B cell (primary cell): Measurements from ENCODE around the gene IL36RN. TPM values are rescaled to one million over a fixed set of nuclear protein-coding genes. Genes with fewer than 3 reads are reported as not detected.

Source experiments
- ATAC-seq: fragments of 200-7000 bp; cut with Tn5 transposase; one replicate; pipeline ENCODE4 v1.10.0; 2021; ENCODE audit warnings: low read depth, mild to moderate bottlenecking, moderate number of reproducible peaks, moderate library complexity
- CTCF ChIA-PET: fragments of 350-600 bp; sonication (Branson Sonifier 250); formaldehyde crosslinking; loops from one replicate; lab custom pipeline; 2021; ENCODE audit warnings: antibody characterized with exemption, inconsistent platforms; lab: Charles Lee
- POLR2A ChIA-PET: fragments of 350-600 bp; sonication (Branson Sonifier 250); formaldehyde crosslinking; loops from one replicate; lab custom pipeline; 2021; ENCODE audit warnings: antibody characterized with exemption; lab: Charles Lee
- DNase-seq: peaks from one replicate; pipeline ENCODE4 v3.0.0; 2013
- H2AFZ ChIP-seq: 2 replicates; pipeline ENCODE4 v1.6.1; 2012; ENCODE audit warnings: mild to moderate bottlenecking, low read depth, low read length; ENCODE audit not compliant: insufficient read depth, poor library complexity, severe bottlenecking
- H3K27ac ChIP-seq, 2 donors: 1 replicate in 1 of 2; 2 replicates in 1 of 2; pipeline ENCODE4 v1.5.1; 2012 to 2013; ENCODE audit warnings: low read length in 2 of 2, mild to moderate bottlenecking in 2 of 2, moderate library complexity in 1 of 2
- H3K27me3 ChIP-seq, 4 experiments: fragments of 200-600 bp in 1 of 4; sonication (generic) in 1 of 4; replicated peaks in 1 of 4; 1 replicate in 2 of 4; 2 replicates in 2 of 4; pipeline versions ENCODE4 v1.6.1 to v1.7.0; 2013 to 2016; ENCODE audit warnings: low read length in 3 of 4, mild to moderate bottlenecking in 2 of 4, mixed read lengths in 1 of 4, moderate library complexity in 1 of 4; ENCODE audit not compliant: insufficient read depth in 4 of 4, control insufficient read depth in 3 of 4; ENCODE audit errors: control extremely low read depth in 1 of 4
- H3K36me3 ChIP-seq, 2 experiments: replicated peaks in 1 of 2; 1 replicate in 1 of 2; 2 replicates in 1 of 2; pipeline versions ENCODE4 v1.6.1 to v1.7.1; 2013; ENCODE audit warnings: low read length in 1 of 2; ENCODE audit not compliant: insufficient read depth in 2 of 2, control insufficient read depth in 1 of 2; ENCODE audit errors: control extremely low read depth in 1 of 2, extremely low read depth in 1 of 2
- H3K4me1 ChIP-seq, 2 donors: fragments of 200-600 bp in 1 of 2; sonication (generic) in 1 of 2; 1 replicate in 1 of 2; 2 replicates in 1 of 2; pipeline versions ENCODE4 v1.5.1 to v1.6.1; 2013 to 2017; ENCODE audit warnings: low read length in 2 of 2; ENCODE audit not compliant: control insufficient read depth in 2 of 2, insufficient read depth in 2 of 2
- H3K4me2 ChIP-seq: replicated peaks from 2 replicates; pipeline ENCODE3; 2012; ENCODE audit warnings: mild to moderate bottlenecking, low read depth, low read length; ENCODE audit not compliant: poor library complexity, severe bottlenecking
- H3K4me3 ChIP-seq, 5 experiments: fragments of 200-600 bp in 1 of 5; sonication (generic) in 1 of 5; 1 replicate in 3 of 5; 2 replicates in 2 of 5; pipeline versions ENCODE4 v1.5.1 to v1.7.0; 2011 to 2016; ENCODE audit warnings: low read length in 4 of 5, mild to moderate bottlenecking in 4 of 5, low read depth in 2 of 5, control low read depth in 1 of 5, moderate library complexity in 1 of 5; ENCODE audit not compliant: insufficient read depth in 1 of 5; ENCODE audit errors: control extremely low read depth in 1 of 5, extremely low read depth in 1 of 5
- H3K79me2 ChIP-seq: fragments of 200-600 bp; sonication (generic); one replicate; pipeline ENCODE4 v1.6.0; 2016; ENCODE audit warnings: low read length; ENCODE audit not compliant: control insufficient read depth, insufficient read depth
- H3K9ac ChIP-seq: fragments of 200-600 bp; sonication (generic); 2 replicates; pipeline ENCODE4 v1.6.1; 2017; ENCODE audit warnings: mild to moderate bottlenecking, low read length, moderate library complexity
- H3K9me3 ChIP-seq, 3 donors: one replicate each; pipeline versions ENCODE4 v1.6.1 to v1.7.1; 2013; ENCODE audit warnings: low read length in 2 of 3; ENCODE audit not compliant: control insufficient read depth in 2 of 3, insufficient read depth in 1 of 3; ENCODE audit errors: control extremely low read depth in 1 of 3
- H4K20me1 ChIP-seq: 2 replicates; pipeline ENCODE4 v1.6.0; 2012; ENCODE audit warnings: mild to moderate bottlenecking, low read length; ENCODE audit not compliant: insufficient read depth, control insufficient read depth, poor library complexity, severe bottlenecking
- H3K27ac Mint-ChIP-seq: one replicate; pipeline ENCODE4 v1.8.0; 2021; ENCODE audit warnings: mixed read lengths
- H3K27me3 Mint-ChIP-seq: one replicate; pipeline ENCODE4 v1.8.0; 2021; ENCODE audit warnings: mixed read lengths
- H3K4me1 Mint-ChIP-seq: one replicate; pipeline ENCODE4 v1.8.0; 2021; ENCODE audit warnings: mixed read lengths
- H3K4me3 Mint-ChIP-seq: one replicate; pipeline ENCODE4 v1.8.0; 2021; ENCODE audit warnings: mixed read lengths
- H3K9me3 Mint-ChIP-seq: one replicate; pipeline ENCODE4 v1.8.0; 2022; ENCODE audit warnings: mixed read lengths; ENCODE audit not compliant: insufficient read depth
- EZH2 ChIP-seq: IDR thresholded peaks from 2 replicates; pipeline ENCODE4 v1.6.1; 2012; ENCODE audit warnings: borderline replicate concordance, low read depth, mild to moderate bottlenecking, moderate library complexity, low read length; ENCODE audit not compliant: insufficient read depth, poor library complexity, severe bottlenecking
- WGBS: methylation state at CpG from one replicate; pipeline ENCODE4 v1.1.5; 2013; ENCODE audit warnings: missing lambda C conversion rate; ENCODE audit not compliant: insufficient coverage; 5-methylcytosine and 5-hydroxymethylcytosine counted together
- intact Hi-C: fragments of 100-400 bp; cut with micrococcal nuclease; formaldehyde crosslinking; loops from one replicate; pipeline ENCODE4 v1.10.0; 2022
- polyA plus RNA-seq: library from polyadenylated mRNA; depleted of rRNA; stranded (reverse); fragments of >200 nt; gene quantifications from 2 replicates; pipeline ENCODE4 v1.2.3, GENCODE V29; 2012
- total RNA-seq, 2 donors: library from RNA; stranded (reverse); fragments of 120-200 nt in 1 of 2; gene quantifications; 1 replicate in 1 of 2; 2 replicates in 1 of 2; pipeline versions ENCODE4 v1.2.3 to v1.2.4, GENCODE V29; 2013 to 2022
- TF ChIP-seq, protein P1 (sequence below): fragments of 200-600 bp; IDR thresholded peaks from one replicate; pipeline ENCODE4 v1.8.0; 2022; ENCODE audit warnings: antibody characterized with exemption, mild to moderate bottlenecking

The IL36RN gene
- total and polyA plus RNA-seq, 2 donors (not counting 1 experiment from before 2014, with no cell fraction given) = not detected

DNA sequence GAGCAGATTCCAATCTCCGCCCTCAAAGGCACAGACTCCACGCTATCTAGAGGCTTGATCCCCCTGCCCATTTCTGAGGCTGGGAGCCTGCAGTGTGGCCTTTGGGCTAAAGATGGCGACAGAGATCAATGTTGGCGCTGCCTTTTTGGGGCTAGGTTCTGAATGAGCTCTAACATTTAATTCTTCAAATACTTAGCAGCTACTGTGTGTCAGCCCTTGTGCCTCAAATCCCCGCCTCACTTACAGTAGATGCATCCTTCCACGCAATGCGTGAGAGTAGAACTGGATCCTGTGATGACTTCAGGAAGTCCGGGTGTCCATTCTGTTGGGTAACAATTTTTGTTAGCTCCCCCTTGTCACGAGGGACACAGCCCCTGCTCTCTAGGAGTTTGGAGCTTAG is 21.1 kb downstream of the IL36RN start:
- POLR2A ChIA-PET = no interaction called here
- intact Hi-C loops = loop anchor here (1.0 to 2.0 kb wide), 3 partner anchors 58 to 311 kb away; no protein-coding TSS in a partner anchor
- no peak overlapping the region for H3K4me2 ChIP-seq

DNA sequence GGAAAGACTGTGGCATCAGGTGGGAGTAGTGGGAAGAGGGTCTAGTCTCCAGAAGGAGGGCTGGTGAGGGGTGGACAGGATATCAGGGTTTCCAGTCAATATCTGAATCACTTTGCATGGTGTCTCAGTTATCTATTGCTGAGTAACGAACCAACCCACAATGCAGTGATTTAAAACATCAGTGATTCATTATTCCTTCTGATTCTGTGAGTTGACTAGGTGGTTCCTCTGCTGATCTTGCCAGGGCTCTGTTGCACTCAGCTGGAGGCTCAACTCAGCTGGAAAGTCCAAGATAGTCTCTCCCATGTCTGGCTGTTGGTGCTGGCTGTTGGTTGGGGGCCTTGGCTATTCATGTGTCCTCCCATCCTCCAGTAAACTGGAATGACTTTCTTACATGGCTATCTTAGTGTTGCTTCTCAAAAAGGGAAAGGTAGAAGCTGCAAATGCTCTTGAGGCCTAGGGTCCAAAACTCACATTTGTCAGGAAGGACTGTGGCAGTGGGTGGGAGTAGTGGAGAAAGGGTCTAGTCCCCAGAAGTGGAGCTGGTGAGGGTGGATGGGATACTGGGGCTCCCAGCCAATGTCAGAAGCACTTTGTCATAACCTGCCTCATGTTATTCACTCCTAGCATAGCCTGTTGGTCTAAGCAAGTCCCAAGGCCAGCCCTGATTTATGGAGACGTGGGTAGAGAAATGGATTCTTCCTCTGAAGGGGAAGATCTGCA is 22.7 kb downstream of the IL36RN start:
- H3K9me3 Mint-ChIP-seq = no peaks in the 10 kb centered on the region
- POLR2A ChIA-PET = no interaction called here
- intact Hi-C loops = loop anchor here (2.0 kb wide), 1 partner anchor 309 kb away; no protein-coding TSS in a partner anchor

More for the DNA sequence above, 21.1 kb downstream of the IL36RN start:
- no peak overlapping the region for H3K27ac ChIP-seq
- no peaks in the 10 kb centered on the region for H4K20me1 ChIP-seq
- no peaks in the 10 kb centered on the region for H3K4me1 ChIP-seq
- no peaks in the 10 kb centered on the region for H3K79me2 ChIP-seq
- TF ChIP-seq, protein P1, sequence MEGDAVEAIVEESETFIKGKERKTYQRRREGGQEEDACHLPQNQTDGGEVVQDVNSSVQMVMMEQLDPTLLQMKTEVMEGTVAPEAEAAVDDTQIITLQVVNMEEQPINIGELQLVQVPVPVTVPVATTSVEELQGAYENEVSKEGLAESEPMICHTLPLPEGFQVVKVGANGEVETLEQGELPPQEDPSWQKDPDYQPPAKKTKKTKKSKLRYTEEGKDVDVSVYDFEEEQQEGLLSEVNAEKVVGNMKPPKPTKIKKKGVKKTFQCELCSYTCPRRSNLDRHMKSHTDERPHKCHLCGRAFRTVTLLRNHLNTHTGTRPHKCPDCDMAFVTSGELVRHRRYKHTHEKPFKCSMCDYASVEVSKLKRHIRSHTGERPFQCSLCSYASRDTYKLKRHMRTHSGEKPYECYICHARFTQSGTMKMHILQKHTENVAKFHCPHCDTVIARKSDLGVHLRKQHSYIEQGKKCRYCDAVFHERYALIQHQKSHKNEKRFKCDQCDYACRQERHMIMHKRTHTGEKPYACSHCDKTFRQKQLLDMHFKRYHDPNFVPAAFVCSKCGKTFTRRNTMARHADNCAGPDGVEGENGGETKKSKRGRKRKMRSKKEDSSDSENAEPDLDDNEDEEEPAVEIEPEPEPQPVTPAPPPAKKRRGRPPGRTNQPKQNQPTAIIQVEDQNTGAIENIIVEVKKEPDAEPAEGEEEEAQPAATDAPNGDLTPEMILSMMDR = peak; percentile 80
- no peak for TF ChIP-seq EZH2
- no peak overlapping the region for H3K27ac Mint-ChIP-seq
- H3K27me3 Mint-ChIP-seq = peaks cover 39% of the 10 kb centered on the region
- H3K9me3 Mint-ChIP-seq = no peaks in the 10 kb centered on the region
- no peak overlapping the region for H3K4me3 ChIP-seq
- peaks cover 0 to 14% (median 6%) of the 10 kb centered on the region in 4 experiments for H3K27me3 ChIP-seq
- H3K4me1 Mint-ChIP-seq = peaks cover 2% of the 10 kb centered on the region
- peak; percentile 59 for DNase-seq
- WGBS = 6% methylated on average over 3 of the region's 9 CpGs
- no peak overlapping the region for H3K4me3 Mint-ChIP-seq
- CTCF ChIA-PET = interaction anchor here (0.6 to 5.5 kb wide), 26 partner anchors 9 to 360 kb away, joined by 3 to 61 read pairs (median 5); no protein-coding TSS in a partner anchor
- H3K9ac ChIP-seq = no peak overlapping the region
- no peaks in the 10 kb centered on the region for H3K9me3 ChIP-seq
- no peak overlapping the region for H2AFZ ChIP-seq
- ATAC-seq = peak; percentile 51
- H3K36me3 ChIP-seq = no peaks in the 10 kb centered on the region

More for the DNA sequence above, 22.7 kb downstream of the IL36RN start:
- Mint-ChIP-seq H3K27ac (no peak overlapping the region), H3K4me3 (no peak overlapping the region), H3K27me3 (peaks cover 37% of the 10 kb centered on the region), H3K4me1 (peaks cover 2% of the 10 kb centered on the region)
- Histone ChIP-seq H3K9me3 (no peaks in the 10 kb centered on the region), H3K36me3 (no peaks in the 10 kb centered on the region), H3K79me2 (no peaks in the 10 kb centered on the region), H4K20me1 (no peaks in the 10 kb centered on the region), H3K27ac (no peak overlapping the region), H3K9ac (no peak overlapping the region), H3K4me3 (no peak overlapping the region), H3K4me2 (no peak overlapping the region), H2AFZ (no peak overlapping the region), H3K27me3 (peaks cover 0 to 14% (median 6%) of the 10 kb centered on the region in 4 experiments), H3K4me1 (no peaks in the 10 kb centered on the region)
- TF ChIP-seq EZH2 = no peak
- TF ChIP-seq, protein P1 = no peak
- ATAC-seq (no peak), DNase-seq (no peak)
- 100% methylated on average over 1 of the region's 2 CpGs for WGBS
- CTCF ChIA-PET = interaction anchor here (1.1 to 5.5 kb wide), 3 partner anchors 55 to 308 kb away, joined by 4 to 61 read pairs (median 18); no protein-coding TSS in a partner anchor
